HG02981 (cell line): ENCODE measurements around the gene CASKIN1.

ENCODE experiments used
- ATAC-seq: cut with Tn5 transposase; IDR thresholded peaks from one replicate; pipeline ENCODE4 v1.9.1; 2021; ENCODE audit warnings: mild to moderate bottlenecking, moderate library complexity; ENCODE audit not compliant: unreplicated experiment

The CASKIN1 gene

GRCh38 chr16:2157480-2158261, 38.7 kb downstream of the CASKIN1 start:
- no peak for ATAC-seq

GRCh38 chr16:2156849-2157224, 39.6 kb downstream of the CASKIN1 start:
- ATAC-seq, result no peak

GRCh38 chr16:2155977-2156848, 40.2 kb downstream of the CASKIN1 start:
- ATAC-seq, result no peak

- peak; percentile 87 for ATAC-seq
Observed at GRCh38 chr16:2155091-2155950, 41.1 kb downstream of the CASKIN1 start, which contains the start of gene TRAF7. TRAF7 (plus strand) TSS chr16:2155782; CDS start chr16:2163921, 8,139 bp downstream.

GRCh38 chr16:2154533-2155090, 41.8 kb downstream of the CASKIN1 start:
- no peak for ATAC-seq

DNA sequence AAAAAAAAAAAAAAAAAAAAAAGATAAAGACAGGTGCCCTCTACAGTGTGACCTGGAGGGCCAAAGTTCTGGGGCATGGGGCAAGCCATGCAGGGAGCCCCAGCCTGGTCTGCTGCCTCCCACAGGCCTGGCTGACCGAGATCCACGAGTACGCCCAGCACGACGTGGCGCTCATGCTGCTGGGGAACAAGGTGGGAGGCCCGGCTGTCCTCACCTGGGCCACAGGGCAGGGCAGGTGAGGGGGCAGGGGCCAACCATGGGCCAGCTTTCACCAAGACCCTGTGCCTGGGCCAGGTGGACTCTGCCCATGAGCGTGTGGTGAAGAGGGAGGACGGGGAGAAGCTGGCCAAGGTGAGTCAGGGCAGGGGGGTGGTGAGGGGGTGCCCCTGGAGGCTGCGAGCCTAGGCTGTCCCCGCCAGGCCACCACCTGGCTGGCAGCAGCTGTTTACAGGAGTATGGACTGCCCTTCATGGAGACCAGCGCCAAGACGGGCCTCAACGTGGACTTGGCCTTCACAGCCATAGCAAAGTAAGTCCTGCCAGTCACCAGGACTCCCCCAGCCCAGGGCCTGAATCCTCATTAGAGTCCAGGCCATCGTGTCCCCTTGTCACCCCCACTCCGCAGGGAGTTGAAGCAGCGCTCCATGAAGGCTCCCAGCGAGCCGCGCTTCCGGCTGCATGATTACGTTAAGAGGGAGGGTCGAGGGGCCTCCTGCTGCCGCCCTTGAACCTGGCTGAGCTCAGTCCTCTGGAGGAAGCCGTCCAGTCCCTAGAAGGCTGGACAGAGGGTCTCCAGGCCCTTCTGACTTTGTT, 43.5 kb downstream of the CASKIN1 start:
- no peak for ATAC-seq

GRCh38 chr16:2151188-2152091, 45.0 kb downstream of the CASKIN1 start:
- ATAC-seq, result no peak

DNA sequence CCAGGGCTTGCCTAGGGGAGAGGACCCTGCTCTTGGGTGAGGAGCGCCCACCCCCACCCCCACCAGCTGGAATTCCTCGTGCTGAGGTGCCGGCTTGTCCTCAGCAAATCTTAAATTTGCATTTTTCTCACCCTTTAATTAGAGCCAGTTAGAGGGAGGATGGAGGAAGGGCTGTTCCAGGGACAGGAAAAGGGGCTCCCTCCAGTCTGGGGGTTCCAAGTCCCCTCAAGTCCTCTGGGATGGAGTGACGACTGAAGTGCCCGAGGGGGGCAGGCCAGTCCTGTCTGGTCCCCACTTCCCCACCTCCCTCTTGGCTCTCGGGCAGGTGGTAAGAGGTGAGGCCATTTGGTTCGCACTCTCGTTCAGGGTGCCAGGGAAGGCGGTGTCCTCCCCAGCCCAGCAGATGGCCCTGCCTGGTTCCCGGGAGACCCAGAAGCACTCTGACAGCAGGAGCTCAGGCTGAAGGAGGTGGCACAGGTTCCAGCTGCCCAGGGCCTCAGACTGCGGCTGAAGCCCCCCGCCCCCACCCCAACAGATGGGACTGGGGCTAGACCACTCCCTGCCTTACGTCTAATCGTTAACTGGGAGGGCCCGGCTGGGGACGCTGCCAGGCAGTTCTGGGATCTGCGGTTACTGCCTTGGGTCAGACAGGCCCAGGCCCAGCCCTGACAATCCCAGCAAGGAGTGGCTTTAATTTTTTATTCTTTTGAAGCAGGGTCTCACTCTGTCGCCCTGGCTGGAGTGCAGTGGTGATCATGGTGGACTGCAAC, 45.8 kb downstream of the CASKIN1 start:
- no peak for ATAC-seq

GRCh38 chr16:2149630-2150417, 46.6 kb downstream of the CASKIN1 start:
- no peak for ATAC-seq

- no peak for ATAC-seq
Observed at GRCh38 chr16:2148714-2149629, 47.4 kb downstream of the CASKIN1 start.

- ATAC-seq, result no peak
Observed at GRCh38 chr16:2147981-2148671, 48.3 kb downstream of the CASKIN1 start, which contains the start of gene RAB26. RAB26 (plus strand) TSS chr16:2148625; CDS start chr16:2148784, 159 bp downstream.

- no peak for ATAC-seq
Observed at GRCh38 chr16:2147378-2147777, 49.0 kb downstream of the CASKIN1 start.

DNA sequence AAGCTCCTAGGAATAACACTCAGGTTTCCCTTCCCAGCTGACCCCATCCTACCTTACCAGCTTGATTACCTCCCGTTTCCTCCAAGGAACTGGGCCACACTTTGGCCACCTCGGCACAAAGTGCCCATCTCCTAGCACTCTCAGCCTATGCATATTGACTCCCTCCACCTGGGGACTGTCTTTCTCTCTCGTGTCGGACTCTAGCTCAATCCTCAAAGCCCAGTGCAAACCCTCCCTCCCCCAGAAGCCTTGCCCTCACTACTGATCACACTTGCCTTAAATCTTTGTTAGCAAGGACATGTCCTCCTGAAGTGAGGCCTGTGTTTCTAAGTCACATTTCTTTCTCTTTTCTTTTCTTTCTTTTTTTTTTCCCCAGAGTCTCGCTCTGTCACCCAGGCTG, 50.6 kb downstream of the CASKIN1 start:
- ATAC-seq, result no peak

DNA sequence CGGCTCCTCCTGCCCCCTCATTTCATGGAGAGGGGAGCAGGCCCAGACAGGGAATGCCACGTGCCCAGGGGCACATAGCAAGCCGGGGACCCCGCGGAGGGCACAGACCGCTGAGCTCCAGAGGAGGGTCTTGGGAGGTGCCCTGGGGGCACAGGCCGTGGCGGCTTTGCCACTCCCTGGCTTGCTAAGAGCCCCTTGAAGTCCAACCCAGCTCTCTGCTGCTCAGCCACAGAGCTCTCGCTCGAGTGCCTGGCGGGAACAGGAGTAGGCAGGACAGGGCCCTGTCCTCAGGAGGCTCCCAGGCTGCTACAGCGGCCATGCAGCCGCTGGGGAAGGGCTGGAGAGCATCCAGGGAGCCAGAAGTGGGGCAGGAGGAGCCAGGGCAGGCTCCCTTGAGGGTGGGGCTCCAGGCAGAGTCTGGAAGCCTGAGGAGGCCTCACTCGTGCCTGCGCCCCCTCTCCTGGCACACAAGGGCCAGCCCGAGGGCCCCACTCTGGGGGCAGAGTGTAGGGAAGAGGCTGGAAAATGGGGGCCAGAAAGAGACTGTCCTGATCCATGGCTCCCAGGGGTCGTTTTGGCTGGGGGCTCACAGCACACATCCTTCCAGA, 52.4 kb downstream of the CASKIN1 start:
- no peak for ATAC-seq
